Measurements from ENCODE around the gene CDH13.

The CDH13 gene

GRCh38 chr16:83482545-83483162 lies 855.9 kb downstream of the CDH13 start:
- Histone ChIP-seq H3K4me3 (no peak overlapping the region), H3K27me3 (no peaks in the 10 kb centered on the region), H3K36me3 (peaks cover 0 to 10% (median 0%) of the 10 kb centered on the region in 3 donors), H3K9me3 (no peaks in the 10 kb centered on the region), H3K4me1 (no peaks in the 10 kb centered on the region), H3K27ac (no peak overlapping the region)
- intact Hi-C loops (cut with DNase I; ENCODE audit: low total_unique reads), result no loop called here
- DNase-seq, result no peak
- TF ChIP-seq CTCF (IDR thresholded peaks at IDR 0.05), result no peak

- H3K36me3 ChIP-seq, result peaks cover 0 to 10% (median 0%) of the 10 kb centered on the region in 3 donors
- no peaks in the 10 kb centered on the region for H3K9me3 ChIP-seq
- no peaks in the 10 kb centered on the region for H3K4me1 ChIP-seq
- no peaks in the 10 kb centered on the region for H3K27me3 ChIP-seq
- H3K27ac ChIP-seq, result no peak overlapping the region
- no peak for DNase-seq
- no peak for TF ChIP-seq CTCF (IDR thresholded peaks at IDR 0.05)
- H3K4me3 ChIP-seq, result no peak overlapping the region
- intact Hi-C loops (cut with DNase I; ENCODE audit: low total_unique reads), result no loop called here
These were observed 863.3 kb downstream of the CDH13 start for GRCh38 chr16:83490073-83490472.

GRCh38 chr16:83494459-83494858 lies 867.7 kb downstream of the CDH13 start:
- Histone ChIP-seq H3K27ac (no peak overlapping the region), H3K9me3 (no peaks in the 10 kb centered on the region), H3K4me1 (no peaks in the 10 kb centered on the region), H3K36me3 (no peaks in the 10 kb centered on the region), H3K4me3 (no peak overlapping the region), H3K27me3 (no peaks in the 10 kb centered on the region)
- no peak for DNase-seq
- intact Hi-C loops (cut with DNase I; ENCODE audit: low total_unique reads), result no loop called here
- TF ChIP-seq CTCF (IDR thresholded peaks at IDR 0.05), result no peak

GRCh38 chr16:83501481-83501880 lies 874.7 kb downstream of the CDH13 start:
- intact Hi-C loops (cut with DNase I; ENCODE audit: low total_unique reads), result no loop called here
- H3K36me3 ChIP-seq, result no peaks in the 10 kb centered on the region
- no peak overlapping the region for H3K27ac ChIP-seq
- no peak for TF ChIP-seq CTCF (IDR thresholded peaks at IDR 0.05)
- H3K9me3 ChIP-seq, result no peaks in the 10 kb centered on the region
- no peak for DNase-seq
- no peaks in the 10 kb centered on the region for H3K4me1 ChIP-seq
- H3K4me3 ChIP-seq, result no peak overlapping the region
- no peaks in the 10 kb centered on the region for H3K27me3 ChIP-seq

- no peaks in the 10 kb centered on the region for H3K27me3 ChIP-seq
- no peak overlapping the region for H3K4me3 ChIP-seq
- intact Hi-C loops (cut with DNase I; ENCODE audit: low total_unique reads), result no loop called here
- no peak for TF ChIP-seq CTCF (IDR thresholded peaks at IDR 0.05)
- H3K4me1 ChIP-seq, result no peaks in the 10 kb centered on the region
- H3K36me3 ChIP-seq, result no peaks in the 10 kb centered on the region
- no peak for DNase-seq
- H3K9me3 ChIP-seq, result no peaks in the 10 kb centered on the region
- H3K27ac ChIP-seq, result no peak overlapping the region
These were observed 881.5 kb downstream of the CDH13 start for GRCh38 chr16:83508295-83508694.

- H3K27ac ChIP-seq, result no peak overlapping the region
- H3K27me3 ChIP-seq, result no peaks in the 10 kb centered on the region
- H3K4me3 ChIP-seq, result no peak overlapping the region
- TF ChIP-seq CTCF (IDR thresholded peaks at IDR 0.05), result no peak
- no peak for DNase-seq
- H3K4me1 ChIP-seq, result no peaks in the 10 kb centered on the region
- intact Hi-C loops (cut with DNase I; ENCODE audit: low total_unique reads), result no loop called here
- H3K36me3 ChIP-seq, result no peaks in the 10 kb centered on the region
- no peaks in the 10 kb centered on the region for H3K9me3 ChIP-seq
These were observed 882.5 kb downstream of the CDH13 start for GRCh38 chr16:83509316-83509715.

Data from tibial artery (tissue), 4 donors.